ENCODE measurements around the gene AHNAK2.

AHNAK2 gene

GRCh38 chr14:104972301-104973134 lies 5.7 kb downstream of the AHNAK2 start:
- peak; percentile 17 for DNase-seq (ENCODE audit: low read depth)

- DNase-seq (ENCODE audit: low read depth) = no peak
Observed at GRCh38 chr14:104971447-104972240, 6.5 kb downstream of the AHNAK2 start.

GRCh38 chr14:104970231-104971068 lies 7.7 kb downstream of the AHNAK2 start:
- peak; percentile 89 for DNase-seq (ENCODE audit: low read depth)

- DNase-seq (ENCODE audit: low read depth) = no peak
Observed at GRCh38 chr14:104969741-104970230, 8.4 kb downstream of the AHNAK2 start.

GRCh38 chr14:104968541-104969401 lies 9.4 kb downstream of the AHNAK2 start:
- DNase-seq (ENCODE audit: low read depth) = peak; percentile 23

- DNase-seq (ENCODE audit: low read depth) = peak; percentile 45
Observed at GRCh38 chr14:104968153-104968527, 10.0 kb downstream of the AHNAK2 start.

- DNase-seq (ENCODE audit: low read depth) = peak; percentile 40
Observed at GRCh38 chr14:104967386-104968152, 10.6 kb downstream of the AHNAK2 start.

- DNase-seq (ENCODE audit: low read depth) = no peak
Observed at GRCh38 chr14:104966981-104967385, 11.2 kb downstream of the AHNAK2 start.

- no peak for DNase-seq (ENCODE audit: low read depth)
Observed at GRCh38 chr14:104966261-104966865, 11.8 kb downstream of the AHNAK2 start.

GRCh38 chr14:104965561-104966231 lies 12.5 kb downstream of the AHNAK2 start:
- DNase-seq (ENCODE audit: low read depth) = no peak

- DNase-seq (ENCODE audit: low read depth) = no peak
Observed at GRCh38 chr14:104964546-104964945, 13.6 kb downstream of the AHNAK2 start.

GRCh38 chr14:104957146-104958113 lies 20.7 kb downstream of the AHNAK2 start:
- peak; percentile 15 for DNase-seq (ENCODE audit: low read depth)

- DNase-seq (ENCODE audit: low read depth) = no peak
Observed at GRCh38 chr14:104956290-104956890, 21.8 kb downstream of the AHNAK2 start.

- no peak for DNase-seq (ENCODE audit: low read depth)
Observed at GRCh38 chr14:104955396-104955770, 22.8 kb downstream of the AHNAK2 start.

GRCh38 chr14:104954746-104955395 lies 23.3 kb downstream of the AHNAK2 start:
- no peak for DNase-seq (ENCODE audit: low read depth)

- no peak for DNase-seq (ENCODE audit: low read depth)
Observed at GRCh38 chr14:104953896-104954656, 24.1 kb downstream of the AHNAK2 start.

Data from iris pigment epithelial cell (primary cell).